GM23338 (cell line): ENCODE measurements around the gene SNTG2. TPM values are rescaled to one million over a fixed set of nuclear protein-coding genes. Genes with fewer than 3 reads are reported as not detected.

Experiments used
- ATAC-seq: fragments of 200-7000 bp; cut with Tn5 transposase; 3 replicates; pipeline ENCODE4 v1.9.1; 2020
- DNase-seq: peaks from one replicate; pipeline ENCODE4 v3.0.0-alpha.2; 2015; ENCODE audit warnings: low spot score
- H2AFZ ChIP-seq: fragments of 200-600 bp; sonication (generic); 2 replicates; pipeline ENCODE4 v1.8.0; 2016; ENCODE audit warnings: antibody characterized with exemption, mild to moderate bottlenecking, moderate library complexity
- H3F3A ChIP-seq: fragments of 200-600 bp; sonication (generic); replicated peaks from 2 replicates; pipeline ENCODE4 v1.8.0; 2017; ENCODE audit warnings: antibody characterized with exemption, mixed run types, low read depth
- H3K27ac ChIP-seq: fragments of 200-600 bp; sonication (generic); 2 replicates; pipeline ENCODE4 v1.6.1; 2016; ENCODE audit warnings: low read depth
- H3K27me3 ChIP-seq: fragments of 200-600 bp; sonication (generic); 2 replicates; pipeline ENCODE4 v1.8.0; 2016; ENCODE audit warnings: mild to moderate bottlenecking, mixed run types, moderate library complexity; ENCODE audit not compliant: insufficient read depth
- H3K36me3 ChIP-seq: fragments of 200-600 bp; sonication (generic); 2 replicates; pipeline ENCODE4 v1.8.0; 2016; ENCODE audit warnings: mild to moderate bottlenecking; ENCODE audit not compliant: insufficient read depth
- H3K4me1 ChIP-seq: fragments of 200-600 bp; sonication (generic); 2 replicates; pipeline ENCODE4 v1.8.0; 2016; ENCODE audit warnings: mild to moderate bottlenecking, moderate library complexity; ENCODE audit not compliant: insufficient read depth
- H3K4me2 ChIP-seq: fragments of 200-600 bp; sonication (generic); 2 replicates; pipeline ENCODE4 v1.7.1; 2017; ENCODE audit warnings: mixed run types
- H3K4me3 ChIP-seq: fragments of 200-600 bp; sonication (generic); 2 replicates; pipeline ENCODE4 v1.6.1; 2016; ENCODE audit warnings: mixed run types
- H3K79me2 ChIP-seq: fragments of 200-600 bp; sonication (generic); replicated peaks from 2 replicates; pipeline ENCODE4 v1.8.0; 2017; ENCODE audit warnings: mild to moderate bottlenecking; ENCODE audit not compliant: insufficient read depth
- H3K9me2 ChIP-seq: fragments of 200-600 bp; sonication (generic); 2 replicates; pipeline ENCODE4 v1.8.0; 2017; ENCODE audit not compliant: insufficient read depth
- H4K20me1 ChIP-seq: fragments of 200-600 bp; sonication (generic); replicated peaks from 2 replicates; pipeline ENCODE4 v1.8.0; 2017; ENCODE audit warnings: mild to moderate bottlenecking; ENCODE audit not compliant: insufficient read depth
- H3K27ac Mint-ChIP-seq: 2 replicates; pipeline ENCODE4 v1.8.0; 2020; ENCODE audit warnings: inconsistent platforms, mild to moderate bottlenecking, moderate library complexity, mixed read lengths
- H3K27me3 Mint-ChIP-seq: 3 replicates; pipeline ENCODE4 v1.8.0; 2022; ENCODE audit warnings: low read depth, mild to moderate bottlenecking, moderate library complexity, mixed read lengths, inconsistent platforms; ENCODE audit not compliant: insufficient read depth, poor library complexity
- H3K36me3 Mint-ChIP-seq: 3 replicates; pipeline ENCODE4 v1.8.0; 2021; ENCODE audit warnings: low read depth, mild to moderate bottlenecking, inconsistent platforms, moderate library complexity, mixed read lengths
- H3K4me1 Mint-ChIP-seq: 3 replicates; pipeline ENCODE4 v1.8.0; 2020; ENCODE audit warnings: mild to moderate bottlenecking, inconsistent platforms, mixed read lengths
- H3K4me3 Mint-ChIP-seq: 3 replicates; pipeline ENCODE4 v1.8.0; 2021; ENCODE audit warnings: moderate library complexity, mild to moderate bottlenecking, inconsistent platforms, mixed read lengths
- H3K9me3 Mint-ChIP-seq: 3 replicates; pipeline ENCODE4 v1.8.0; 2020; ENCODE audit warnings: moderate library complexity, mild to moderate bottlenecking, inconsistent platforms, mixed read lengths
- CREB1 ChIP-seq: fragments of 250-450 bp; sonication (Bioruptor Pico); IDR thresholded peaks from 2 replicates; pipeline ENCODE4 v1.5.0; 2020; ENCODE audit warnings: low read depth, mild to moderate bottlenecking, moderate library complexity
- CTCF ChIP-seq, 2 experiments: fragments of 200-600 bp in 1 of 2; sonication (generic) in 1 of 2; conservative IDR thresholded peaks; 2 replicates each; pipeline versions ENCODE4 v1.5.1 to v1.6.1; 2016 to 2017; ENCODE audit warnings: antibody characterized with exemption in 2 of 2, low read depth in 2 of 2, mild to moderate bottlenecking in 2 of 2, moderate library complexity in 1 of 2
- ETS1 ChIP-seq: IDR thresholded peaks from 2 replicates; pipeline ENCODE4 v1.6.1; 2016; ENCODE audit warnings: antibody characterized with exemption
- EZH2 ChIP-seq: fragments of 200-600 bp; sonication (generic); IDR thresholded peaks from one replicate; pipeline ENCODE4 v1.8.0; 2017; ENCODE audit warnings: antibody characterized with exemption, mild to moderate bottlenecking, low read depth; ENCODE audit not compliant: unreplicated experiment
- EZH2phosphoT487 ChIP-seq: fragments of 200-600 bp; sonication (generic); IDR thresholded peaks from one replicate; pipeline ENCODE4 v1.8.1; 2018; ENCODE audit warnings: antibody characterized with exemption; ENCODE audit not compliant: unreplicated experiment
- JUNB ChIP-seq: IDR thresholded peaks from one replicate; pipeline ENCODE4 v1.6.1; 2016; ENCODE audit warnings: antibody characterized with exemption; ENCODE audit not compliant: unreplicated experiment
- NANOG ChIP-seq: IDR thresholded peaks from 2 replicates; pipeline ENCODE4 v1.6.1; 2016; ENCODE audit warnings: antibody characterized with exemption, borderline replicate concordance
- POLR2AphosphoS5 ChIP-seq: IDR thresholded peaks from 2 replicates; pipeline ENCODE4 v1.6.1; 2016; ENCODE audit warnings: antibody characterized with exemption, low read depth
- REST ChIP-seq: IDR thresholded peaks from one replicate; pipeline ENCODE4 v1.6.1; 2018; ENCODE audit warnings: antibody characterized with exemption; ENCODE audit not compliant: unreplicated experiment
- STAT1 ChIP-seq: IDR thresholded peaks from one replicate; pipeline ENCODE4 v1.6.1; 2016; ENCODE audit warnings: antibody characterized with exemption; ENCODE audit not compliant: unreplicated experiment
- ZNF114 ChIP-seq: fragments of 250-450 bp; sonication (Bioruptor Pico); IDR thresholded peaks from 2 replicates; pipeline ENCODE4 v1.5.0; 2020; ENCODE audit warnings: mild to moderate bottlenecking, moderate library complexity
- ZNF331 ChIP-seq: fragments of 250-450 bp; sonication (Bioruptor Pico); IDR thresholded peaks from 2 replicates; pipeline ENCODE4 v1.5.0; 2020; ENCODE audit warnings: low read depth, mild to moderate bottlenecking, moderate library complexity
- ZNF462 ChIP-seq: fragments of 250-450 bp; sonication (Bioruptor Pico); IDR thresholded peaks from 2 replicates; pipeline ENCODE4 v1.5.0; 2020; ENCODE audit warnings: mild to moderate bottlenecking, moderate library complexity
- polyA plus RNA-seq: library from polyadenylated mRNA; unstranded; fragments of >200 nt; fragmentation: Nextera tagmentation; extraction: Ambion mirVana; gene quantifications from 2 replicates; pipeline ENCODE4 v1.2.1, GENCODE V29; 2016
- total RNA-seq: library from RNA; depleted of rRNA; stranded (reverse); fragments of >200 nt; shearing (Covaris generic); gene quantifications from 2 replicates; pipeline ENCODE4 v1.2.3, GENCODE V29; 2014

Gene SNTG2
- total and polyA plus RNA-seq, 2 experiments from 2014 or later = 27.5 to 60.4 TPM

GRCh38 chr2:1016500-1016899 lies 65.9 kb downstream of the SNTG2 start:
- Histone ChIP-seq H3K4me2 (no peak overlapping the region), H3K27ac (no peak overlapping the region), H3K4me1 (no peaks in the 10 kb centered on the region; the same call in 1 of the 2 replicates), H2AFZ (no peak overlapping the region), H3K9me2 (no peaks in the 10 kb centered on the region), H3K36me3 (no peaks in the 10 kb centered on the region), H4K20me1 (peaks cover 42% of the 10 kb centered on the region), H3K79me2 (peaks cover 53% of the 10 kb centered on the region), H3F3A (no peaks in the 10 kb centered on the region), H3K27me3 (no peaks in the 10 kb centered on the region), H3K4me3 (no peak overlapping the region)
- H3K27ac Mint-ChIP-seq = no peak overlapping the region
- DNase-seq (peak; percentile 26), ATAC-seq (no peak)
- H3K36me3 Mint-ChIP-seq = no peaks in the 10 kb centered on the region
- H3K4me3 Mint-ChIP-seq = no peak overlapping the region
- H3K4me1 Mint-ChIP-seq = peaks cover 32% of the 10 kb centered on the region
- H3K27me3 Mint-ChIP-seq = peaks cover 1% of the 10 kb centered on the region
- no peaks in the 10 kb centered on the region for H3K9me3 Mint-ChIP-seq
- no peak for TF ChIP-seq EZH2
- no peak for TF ChIP-seq ZNF462
- no peak for TF ChIP-seq ZNF331 (CRISPR knock-in tag)
- TF ChIP-seq ZNF114 (CRISPR knock-in tag) = no peak
- no peak for TF ChIP-seq CREB1 (CRISPR knock-in tag)
- no peak for TF ChIP-seq EZH2phosphoT487
- TF ChIP-seq POLR2AphosphoS5 = no peak
- no peak for TF ChIP-seq JUNB
- no peak for TF ChIP-seq CTCF (conservative IDR thresholded peaks at IDR 0.05; ENCODE audit: low read depth in 2 of 2)
- no peak for TF ChIP-seq STAT1
- no peak for TF ChIP-seq ETS1
- TF ChIP-seq REST = no peak
- no peak for TF ChIP-seq NANOG
